Measurements from ENCODE around the gene NME1.
"Not testable (repeated sequence)": the region's sequence is repeated elsewhere in the genome, so short reads cannot be mapped to it uniquely, and the experiment has no call there.

NME1 gene

DNA sequence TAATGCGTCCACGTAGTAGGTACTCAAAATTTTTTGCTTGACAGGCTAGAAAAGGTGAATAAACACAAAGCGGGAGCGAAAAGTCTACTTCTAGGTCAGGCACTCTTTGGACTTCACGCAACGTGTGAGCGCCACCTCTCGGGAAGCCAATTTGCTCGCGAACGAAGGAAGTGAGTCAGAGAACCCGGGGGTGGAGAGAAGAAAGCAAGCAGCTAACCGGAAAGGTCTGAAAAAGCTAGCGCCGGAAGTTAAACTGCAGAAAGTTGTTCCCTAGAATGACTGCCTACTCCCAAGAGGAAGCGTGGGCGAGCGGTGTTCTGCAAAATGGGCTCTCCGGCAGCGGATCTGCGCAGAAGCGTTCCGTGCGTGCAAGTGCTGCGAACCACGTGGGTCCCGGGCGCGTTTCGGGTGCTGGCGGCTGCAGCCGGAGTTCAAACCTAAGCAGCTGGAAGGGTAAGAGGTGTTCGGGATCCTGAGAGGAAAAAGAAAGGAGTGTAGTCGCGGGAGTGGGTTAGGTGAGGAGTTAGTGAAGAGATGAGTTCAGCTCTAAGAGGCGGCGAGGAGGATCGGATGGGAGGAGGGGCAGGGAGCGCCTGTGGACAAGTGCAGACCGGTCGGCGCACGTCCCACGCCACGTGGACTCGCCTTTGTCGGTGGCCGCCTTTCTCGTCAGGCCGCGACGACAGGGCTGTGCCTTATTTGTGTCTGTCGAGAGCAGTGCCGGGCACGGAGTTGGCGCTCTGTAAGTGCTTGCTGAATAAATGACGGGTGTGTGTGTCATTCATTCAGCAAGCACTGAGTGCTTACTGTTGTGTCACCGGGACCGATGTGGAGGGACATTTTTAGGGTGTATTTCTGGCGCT is at the start of gene NME1:
Gene NME1, plus strand, starts transcription at position 350 of the 863 bp plus-strand sequence. CDS start 2,096 bp downstream, outside the sequence.
- H3K9me3 Mint-ChIP-seq: no peaks in the 10 kb centered on the region
- H3K27ac Mint-ChIP-seq: no peak within 1 kb of the TSS
- H3K27me3 Mint-ChIP-seq: no peaks in the 10 kb centered on the region
- H3K36me3 Mint-ChIP-seq: peaks cover 18% of the 10 kb centered on the region
- no peak within 1 kb of the TSS for H3K4me3 Mint-ChIP-seq
- ATAC-seq: peak; percentile 97
- H3K4me1 Mint-ChIP-seq: peaks cover 5% of the 10 kb centered on the region

DNA sequence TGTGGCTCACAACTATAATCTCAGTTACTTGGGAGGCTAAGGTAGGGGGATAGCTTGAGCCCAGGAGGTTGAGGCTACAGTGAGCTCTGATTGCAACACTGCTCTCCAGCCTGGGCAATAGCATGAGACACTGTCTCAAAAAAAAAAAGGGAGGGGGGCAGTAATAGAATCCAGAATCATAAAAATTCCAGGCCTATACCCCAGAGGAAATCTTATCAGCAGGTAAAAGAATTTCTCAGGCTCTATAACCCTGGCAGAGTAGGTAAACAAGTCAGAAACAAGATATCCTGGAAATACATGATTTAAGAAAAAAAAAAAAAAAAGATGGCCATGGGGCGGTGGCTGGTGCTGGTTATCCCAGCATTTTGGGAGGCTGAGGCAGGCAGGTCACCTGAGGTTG is 45.6 kb upstream of the NME1 start:
- H3K36me3 Mint-ChIP-seq: peaks cover 18% of the 10 kb centered on the region
- peaks cover 29% of the 10 kb centered on the region for H3K4me1 Mint-ChIP-seq
- no peaks in the 10 kb centered on the region for H3K27me3 Mint-ChIP-seq
- no peak for ATAC-seq
- no peaks in the 10 kb centered on the region for H3K9me3 Mint-ChIP-seq
- H3K27ac Mint-ChIP-seq: no peak overlapping the region
- no peak overlapping the region for H3K4me3 Mint-ChIP-seq

DNA sequence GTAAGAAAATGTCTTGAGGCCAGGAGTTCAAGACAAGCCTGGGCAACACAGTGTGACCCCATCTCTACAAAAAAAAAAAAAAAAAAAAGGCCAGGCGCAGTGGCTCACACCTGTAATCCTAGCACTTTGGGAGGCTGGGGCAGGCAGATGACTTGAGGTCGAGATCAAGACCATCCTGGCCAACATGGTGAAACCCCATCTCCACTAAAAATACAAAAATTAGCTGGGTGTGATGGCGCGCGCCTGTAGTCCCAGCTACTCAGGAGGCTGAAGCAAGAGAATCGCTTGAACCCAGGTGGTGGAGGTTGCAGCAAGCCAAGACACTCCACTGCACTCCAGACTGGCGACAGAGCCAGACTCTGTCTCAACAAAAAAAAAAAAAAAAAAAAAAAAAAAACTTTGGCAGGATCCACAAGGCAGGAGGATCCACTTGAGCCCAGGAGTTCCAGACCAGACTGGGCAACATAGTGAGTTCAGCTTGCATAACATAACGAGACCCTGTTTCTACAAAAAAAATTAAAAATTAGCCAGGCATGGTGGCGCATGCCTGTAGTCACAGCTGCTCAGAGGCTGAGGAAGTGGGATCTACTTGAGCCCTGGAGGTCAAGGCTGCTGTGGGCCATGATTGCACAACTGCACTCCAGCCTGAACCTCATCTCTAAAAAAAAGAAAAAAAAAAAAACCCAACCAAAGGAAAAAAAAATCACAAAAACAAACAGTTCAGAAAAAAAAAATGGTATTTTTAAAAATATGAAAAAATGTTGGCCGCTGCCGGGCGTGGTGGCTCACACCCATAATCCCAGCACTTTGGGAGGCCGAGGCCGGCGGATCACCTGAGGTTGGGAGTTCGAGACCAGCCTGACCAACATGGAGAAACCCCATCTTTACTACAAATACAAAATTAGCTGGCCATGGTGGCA is 40.8 kb upstream of the NME1 start:
- H3K9me3 Mint-ChIP-seq, H3K27me3 Mint-ChIP-seq, ATAC-seq, H3K36me3 Mint-ChIP-seq, H3K4me3 Mint-ChIP-seq, H3K27ac Mint-ChIP-seq: not testable (repeated sequence)
- peaks cover 33% of the 10 kb centered on the region for H3K4me1 Mint-ChIP-seq

DNA sequence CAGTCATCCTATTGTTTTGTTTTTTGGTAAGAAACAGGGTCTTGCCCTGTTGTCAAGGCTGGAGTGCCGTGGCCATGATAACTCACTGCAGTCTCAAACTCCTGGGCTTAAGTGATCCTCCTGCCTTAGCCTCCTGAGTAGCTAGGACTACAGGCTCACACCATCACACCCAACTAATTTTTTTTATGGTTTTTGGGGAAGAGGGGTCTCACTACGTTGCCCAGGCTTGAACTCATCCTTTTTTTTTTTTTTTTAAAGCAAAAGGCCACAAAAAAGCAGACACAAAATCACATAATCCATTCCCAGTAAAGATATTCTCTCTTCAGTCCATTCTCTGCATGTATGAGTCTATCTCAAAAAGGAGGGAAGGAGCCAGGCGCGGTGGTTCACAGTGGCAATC is 38.2 kb upstream of the NME1 start:
- no peaks in the 10 kb centered on the region for H3K9me3 Mint-ChIP-seq
- ATAC-seq: no peak
- H3K36me3 Mint-ChIP-seq: no peaks in the 10 kb centered on the region
- no peak overlapping the region for H3K4me3 Mint-ChIP-seq
- no peaks in the 10 kb centered on the region for H3K27me3 Mint-ChIP-seq
- peaks cover 52% of the 10 kb centered on the region for H3K4me1 Mint-ChIP-seq
- H3K27ac Mint-ChIP-seq: no peak overlapping the region

DNA sequence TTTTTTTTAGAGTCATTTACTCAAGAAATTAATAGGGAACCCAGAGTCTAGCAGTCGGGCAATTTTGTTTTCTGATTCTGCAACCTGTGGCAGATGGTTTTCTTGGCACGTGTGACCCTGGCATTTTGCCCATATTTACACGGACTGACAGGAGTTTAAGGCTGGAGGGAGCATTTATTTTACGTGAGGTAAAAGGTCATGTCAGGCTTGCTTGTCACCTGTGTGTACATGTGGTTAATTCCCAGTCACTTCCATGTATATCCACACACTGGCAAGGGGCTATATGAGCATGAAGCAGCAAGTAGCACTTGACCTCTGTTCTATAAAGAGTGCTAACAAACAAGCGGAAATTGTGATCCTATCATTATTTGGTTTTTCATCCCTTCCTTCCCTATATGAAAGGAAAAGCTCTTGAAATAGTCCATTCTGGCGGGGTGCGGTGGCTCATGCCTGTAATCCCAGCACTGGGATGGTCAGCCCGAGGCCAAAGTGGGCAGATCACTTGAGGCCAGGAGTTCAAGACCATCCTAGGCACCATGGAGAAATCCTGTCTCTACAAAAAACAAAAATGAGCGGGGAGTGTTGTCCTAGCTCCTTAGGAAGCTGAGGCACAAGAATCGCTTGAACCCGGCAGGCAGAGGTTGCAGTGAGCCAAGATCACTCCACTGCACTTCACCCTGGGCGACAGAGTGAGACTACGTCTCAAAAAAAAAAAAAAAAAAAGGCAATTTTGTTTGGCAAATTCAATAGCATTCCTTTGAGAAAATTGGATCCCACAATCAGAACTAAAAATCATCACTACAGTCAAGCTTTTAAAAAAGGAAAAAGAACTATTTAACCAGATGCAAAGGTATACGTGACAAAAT is 34.8 kb upstream of the NME1 start:
- no peak for ATAC-seq
- Mint-ChIP-seq H3K36me3 (no peaks in the 10 kb centered on the region), H3K27me3 (no peaks in the 10 kb centered on the region), H3K4me1 (peaks cover 63% of the 10 kb centered on the region), H3K4me3 (peak overlapping the region; percentile 16), H3K27ac (no peak overlapping the region), H3K9me3 (no peaks in the 10 kb centered on the region)

DNA sequence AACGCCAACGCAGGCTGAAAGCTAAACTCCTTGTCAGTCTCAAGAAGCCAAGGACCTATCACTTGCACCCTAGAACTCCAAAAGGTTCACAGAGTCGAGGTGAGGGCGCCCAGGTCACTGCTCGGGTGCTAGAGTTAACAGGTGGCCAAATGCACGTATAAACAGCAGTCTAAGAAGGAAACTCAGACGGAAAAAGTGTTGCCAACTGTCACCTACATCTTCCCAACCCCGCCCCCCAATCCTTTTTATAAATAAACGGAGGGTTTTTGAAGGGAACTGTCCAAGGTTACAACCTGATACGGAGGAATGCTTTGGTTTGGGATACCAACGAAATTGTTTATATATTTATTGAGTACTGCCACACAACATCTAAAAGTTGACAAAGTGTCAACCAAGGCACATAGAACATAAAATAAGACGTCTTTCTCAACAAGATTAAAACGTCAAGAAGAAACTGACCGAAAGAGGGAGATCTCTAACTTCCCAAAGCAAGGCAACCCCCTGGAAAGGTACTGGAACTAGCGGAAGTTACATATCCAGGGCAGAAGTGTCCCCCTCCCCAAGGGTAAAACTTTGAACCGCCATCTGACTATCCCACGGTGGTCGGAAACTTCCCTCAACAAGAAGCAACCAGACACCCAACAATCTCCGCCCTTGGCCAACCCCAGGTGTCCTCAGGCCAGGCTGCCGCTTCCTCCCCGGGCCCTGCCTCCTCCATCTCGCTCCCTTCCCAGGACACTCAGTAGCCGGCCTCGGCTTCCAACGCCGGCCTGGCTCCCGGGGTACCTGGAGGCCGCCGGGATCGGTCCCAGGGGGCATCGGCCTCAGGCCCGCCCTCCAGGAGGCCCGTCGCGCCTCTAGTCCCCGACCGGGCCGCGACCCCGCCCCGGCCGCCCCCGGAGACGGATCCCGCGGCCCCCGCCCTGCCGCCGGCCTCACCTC is 33.7 kb upstream of the NME1 start:
- H3K4me3 Mint-ChIP-seq: peak overlapping the region; percentile 88
- peaks cover 63% of the 10 kb centered on the region for H3K4me1 Mint-ChIP-seq
- no peaks in the 10 kb centered on the region for H3K27me3 Mint-ChIP-seq
- H3K27ac Mint-ChIP-seq: peak overlapping the region; percentile 97
- peak; percentile 46 for ATAC-seq
- H3K9me3 Mint-ChIP-seq: no peaks in the 10 kb centered on the region
- no peaks in the 10 kb centered on the region for H3K36me3 Mint-ChIP-seq

DNA sequence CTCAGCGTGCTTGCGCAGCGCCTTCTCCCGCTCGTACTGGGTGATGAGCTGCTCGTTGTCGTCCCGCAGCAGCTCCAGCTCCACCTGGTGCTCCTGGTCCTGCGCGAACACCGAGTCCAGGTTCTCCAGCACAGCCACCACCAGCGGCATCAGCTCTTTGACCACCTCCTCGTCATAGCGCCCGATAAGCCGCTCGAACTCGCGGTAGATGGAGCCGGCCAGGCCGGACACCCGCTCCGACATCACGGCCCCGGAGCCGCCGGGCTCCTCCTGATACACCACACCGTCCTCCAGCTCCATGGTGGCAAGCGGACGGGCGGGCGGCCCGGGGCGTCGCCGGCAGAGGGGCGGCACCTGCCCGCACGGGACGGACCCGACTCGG is 33.0 kb upstream of the NME1 start:
- peak overlapping the region; percentile 88 for H3K4me3 Mint-ChIP-seq
- H3K9me3 Mint-ChIP-seq: no peaks in the 10 kb centered on the region
- ATAC-seq: peak; percentile 58
- peak overlapping the region; percentile 97 for H3K27ac Mint-ChIP-seq
- no peaks in the 10 kb centered on the region for H3K27me3 Mint-ChIP-seq
- no peaks in the 10 kb centered on the region for H3K36me3 Mint-ChIP-seq
- peaks cover 58% of the 10 kb centered on the region for H3K4me1 Mint-ChIP-seq

DNA sequence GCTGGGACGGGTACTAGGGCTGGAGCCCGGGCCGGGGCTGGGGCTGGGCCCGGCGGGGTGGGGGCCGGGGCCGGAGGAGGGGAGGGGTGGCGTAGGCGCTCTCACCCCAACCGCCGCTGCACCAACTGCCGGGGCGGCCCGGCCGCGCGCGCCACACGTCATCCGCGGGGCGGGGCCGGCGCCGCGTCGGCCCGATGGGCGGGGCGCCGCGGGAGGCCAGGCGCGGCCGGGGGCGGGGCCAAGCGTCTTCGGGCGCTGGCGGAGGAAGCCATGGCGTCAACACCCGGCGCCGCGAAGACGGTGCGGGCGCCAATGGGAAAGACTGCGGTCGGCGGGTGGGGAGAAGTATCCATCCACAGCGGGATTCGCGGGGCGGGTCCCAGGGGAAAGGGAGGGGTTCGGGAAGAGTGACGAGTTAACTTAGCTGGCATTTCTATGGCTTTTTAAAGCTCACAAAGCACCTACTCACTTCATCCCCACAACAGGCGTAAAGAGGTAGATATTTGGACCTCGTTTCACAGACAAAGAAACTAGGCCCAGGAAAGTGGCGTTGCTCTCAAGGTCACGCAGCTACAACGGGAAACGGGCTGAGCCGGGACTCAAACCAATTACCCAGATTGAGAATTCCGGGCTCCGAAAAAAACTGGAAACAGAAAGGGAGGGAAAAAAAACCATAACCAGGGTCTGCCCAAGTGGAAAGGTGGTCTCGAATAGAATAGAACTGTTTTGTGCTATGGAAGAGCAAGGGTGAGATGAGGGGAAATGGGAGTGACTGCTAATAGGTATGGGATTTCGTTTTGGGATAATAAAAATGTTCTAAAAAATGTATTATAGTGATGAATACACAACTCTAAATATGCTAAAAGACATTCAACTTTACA is 32.4 kb upstream of the NME1 start, which contains the start of gene SPAG9:
Gene SPAG9, minus strand, starts transcription at position 130 of the 881 bp plus-strand sequence. CDS start 212 bp downstream, outside the sequence.
- Mint-ChIP-seq H3K4me1 (peaks cover 55% of the 10 kb centered on the region), H3K27me3 (no peaks in the 10 kb centered on the region), H3K27ac (peak within 1 kb of the TSS; percentile 97), H3K36me3 (no peaks in the 10 kb centered on the region), H3K4me3 (peak within 1 kb of the TSS; percentile 93), H3K9me3 (no peaks in the 10 kb centered on the region)
- ATAC-seq: peak; percentile 95

DNA sequence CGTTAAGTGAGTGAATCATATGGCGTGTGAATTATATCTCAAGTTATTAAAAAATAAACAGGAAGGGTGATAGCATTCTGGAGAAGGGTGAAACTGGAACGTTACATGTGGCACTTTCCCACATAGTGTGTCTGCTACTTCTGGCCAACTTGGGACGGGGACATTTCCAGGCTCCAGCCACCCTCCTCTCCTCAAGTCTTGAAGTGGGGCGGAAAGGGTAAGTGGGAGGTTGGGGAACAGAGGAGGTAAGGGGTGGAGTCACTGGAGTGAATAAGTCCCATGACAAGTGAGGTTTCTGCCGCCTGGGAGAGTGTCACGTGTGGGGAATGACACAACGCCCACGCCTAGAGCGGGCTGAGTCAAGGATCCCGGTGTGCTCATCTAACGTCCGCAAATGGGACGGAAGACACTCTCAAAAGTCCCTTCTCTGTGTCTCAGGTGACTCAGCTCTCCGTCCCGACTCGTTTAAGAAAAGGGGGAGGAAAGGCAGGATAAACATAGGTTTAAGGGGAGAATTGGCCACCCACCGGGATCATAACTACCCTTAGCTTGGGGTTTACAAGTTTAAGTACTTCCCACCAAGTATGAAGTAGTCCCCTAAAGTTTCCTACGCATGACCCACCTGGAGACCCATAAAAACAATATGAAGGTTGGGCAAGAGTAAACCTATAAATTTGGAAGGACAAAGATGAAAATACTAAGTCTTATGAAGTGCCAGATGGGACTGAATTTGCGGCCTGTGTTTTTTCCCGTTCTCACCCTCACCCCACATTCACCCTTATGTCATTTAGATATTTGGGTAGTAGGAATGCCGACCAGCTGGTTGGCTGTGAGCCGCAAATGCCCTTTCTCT is 31.5 kb upstream of the NME1 start:
- H3K4me3 Mint-ChIP-seq: peak overlapping the region; percentile 93
- H3K9me3 Mint-ChIP-seq: no peaks in the 10 kb centered on the region
- peak; percentile 44 for ATAC-seq
- peak overlapping the region; percentile 97 for H3K27ac Mint-ChIP-seq
- H3K36me3 Mint-ChIP-seq: no peaks in the 10 kb centered on the region
- peaks cover 55% of the 10 kb centered on the region for H3K4me1 Mint-ChIP-seq
- H3K27me3 Mint-ChIP-seq: no peaks in the 10 kb centered on the region

DNA sequence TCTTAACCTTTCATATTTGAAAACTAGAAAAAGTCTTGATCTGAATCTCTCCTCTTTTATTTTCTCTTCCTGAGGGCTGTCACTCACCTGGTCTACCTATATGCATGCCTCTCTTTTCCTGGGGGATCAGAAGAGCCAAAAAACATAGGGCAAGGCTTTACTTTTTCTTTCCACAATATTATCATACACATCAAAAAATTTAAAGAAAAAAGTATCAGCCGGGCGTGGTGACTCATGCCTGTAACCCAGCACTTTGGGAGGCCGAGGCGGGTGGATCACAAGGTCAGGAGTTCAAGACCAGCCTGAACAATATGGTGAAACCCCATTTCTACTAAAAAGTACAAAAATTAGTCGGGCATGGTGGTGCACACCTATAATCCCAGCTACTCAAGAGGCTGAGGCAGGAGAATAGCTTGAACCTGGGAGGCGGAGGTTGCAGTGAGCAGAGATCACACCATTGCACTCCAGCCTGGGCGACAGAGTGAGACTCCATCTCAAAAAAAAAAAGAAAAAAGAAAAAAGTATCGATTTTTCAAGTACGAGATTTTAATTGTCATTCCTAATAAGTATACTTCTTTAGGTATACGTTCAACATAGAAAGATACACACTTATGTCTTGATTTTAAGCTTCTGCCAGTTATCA is 30.8 kb upstream of the NME1 start:
- not testable (repeated sequence) for ATAC-seq, H3K36me3 Mint-ChIP-seq, H3K4me3 Mint-ChIP-seq

DNA sequence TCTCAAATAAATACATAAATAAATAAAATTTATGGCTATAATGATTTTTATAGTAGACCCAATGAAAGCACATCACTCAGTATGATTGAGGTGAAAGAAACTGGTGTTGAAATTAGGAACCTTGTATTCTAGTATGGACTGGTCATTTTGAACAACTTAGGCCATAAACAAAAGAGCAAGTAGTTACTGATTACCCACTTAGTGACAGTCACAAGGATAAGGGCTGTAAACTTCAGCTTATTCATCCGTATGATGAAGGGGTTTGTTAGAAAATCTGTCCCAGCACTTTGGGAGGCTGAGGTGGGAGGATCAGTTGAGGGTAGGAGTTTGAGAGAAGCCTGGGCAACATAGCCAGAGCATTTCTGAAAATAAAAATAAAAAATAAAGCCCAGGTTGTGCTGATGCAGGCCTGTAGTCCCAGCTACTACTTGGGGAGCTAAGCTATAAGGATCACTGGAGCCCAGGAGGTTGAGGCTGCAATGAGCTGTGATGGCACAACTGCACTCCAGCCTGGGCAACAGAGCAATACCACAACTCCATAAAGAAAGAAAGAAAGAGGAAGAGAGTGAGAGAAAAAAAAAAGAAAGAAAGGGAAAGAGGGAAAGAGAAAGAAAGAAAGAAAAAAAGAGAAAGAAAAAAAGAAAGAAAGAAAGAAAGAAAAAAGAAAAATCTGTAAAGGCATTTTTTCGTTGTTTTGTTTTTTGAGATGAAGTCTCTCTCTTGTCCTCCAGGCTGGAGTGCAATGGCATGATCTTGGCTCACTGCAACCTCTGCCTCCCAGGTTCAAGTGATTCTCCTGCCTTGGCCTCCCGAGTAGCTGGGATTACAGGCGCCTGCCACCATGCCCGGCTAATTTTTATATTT is 28.5 kb upstream of the NME1 start:
- Mint-ChIP-seq H3K27me3 (no peaks in the 10 kb centered on the region), H3K4me3 (no peak overlapping the region), H3K36me3 (no peaks in the 10 kb centered on the region), H3K9me3 (no peaks in the 10 kb centered on the region), H3K4me1 (peaks cover 26% of the 10 kb centered on the region), H3K27ac (no peak overlapping the region)
- ATAC-seq: no peak

More for the DNA sequence above, 30.8 kb upstream of the NME1 start:
- Mint-ChIP-seq H3K27ac (peak overlapping the region; percentile 97), H3K4me1 (peaks cover 48% of the 10 kb centered on the region)
- not testable (repeated sequence) for H3K27me3 Mint-ChIP-seq, H3K9me3 Mint-ChIP-seq

All from stimulated activated memory B cell treated with anti-CD40 and anti-IgM and Interleukin-4, amounts not matched to agents 10 μg/mL and 1 μg/mL and 100 μg/mL, for 72 hours (primary cell).